Urothelium cell line (cell line): ENCODE data around the gene IQCF6.
"Not testable (repeated sequence)": the region's sequence is repeated elsewhere in the genome, so short reads cannot be mapped to it uniquely, and the experiment has no call there.

Experiments
- DNase-seq: peaks from one replicate; pipeline ENCODE4 v3.0.0; 2011; ENCODE audit warnings: low spot score, mixed read lengths
- FAIRE-seq: peaks from 2 replicates; lab custom pipeline; 2011; peaks lifted over from hg19 to GRCh38; lab: Jason Lieb, UNC

Gene IQCF6

GRCh38 chr3:51777985-51778384 is 1.1 kb downstream of the IQCF6 start:
- FAIRE-seq, result no peak
- no peak for DNase-seq

GRCh38 chr3:51773529-51774056 is 5.4 kb downstream of the IQCF6 start:
- no peak for FAIRE-seq
- no peak for DNase-seq

GRCh38 chr3:51759203-51759602 is 19.8 kb downstream of the IQCF6 start:
- FAIRE-seq, result no peak

GRCh38 chr3:51753763-51754750 is 25.0 kb downstream of the IQCF6 start:
- DNase-seq, FAIRE-seq: not testable (repeated sequence)

More at GRCh38 chr3:51759203-51759602, 19.8 kb downstream of the IQCF6 start:
- no peak for DNase-seq

- FAIRE-seq (no peak), DNase-seq (no peak)
Observed at GRCh38 chr3:51751287-51751686, 27.8 kb downstream of the IQCF6 start.

- FAIRE-seq (no peak), DNase-seq (no peak)
Observed at GRCh38 chr3:51750878-51751277, 28.2 kb downstream of the IQCF6 start.

- no peak for DNase-seq
- FAIRE-seq, result no peak
Observed at GRCh38 chr3:51748327-51748726, 30.7 kb downstream of the IQCF6 start.

GRCh38 chr3:51747840-51748239 is 31.2 kb downstream of the IQCF6 start:
- FAIRE-seq, result no peak
- DNase-seq, result no peak

GRCh38 chr3:51742978-51743377 is 36.1 kb downstream of the IQCF6 start:
- not testable (repeated sequence) for DNase-seq, FAIRE-seq

- not testable (repeated sequence) for DNase-seq, FAIRE-seq
Observed at GRCh38 chr3:51742320-51742719, 36.7 kb downstream of the IQCF6 start.

- no peak for FAIRE-seq
Observed at GRCh38 chr3:51739110-51739509, 39.9 kb downstream of the IQCF6 start.

GRCh38 chr3:51735950-51736349 is 43.1 kb downstream of the IQCF6 start:
- DNase-seq (no peak), FAIRE-seq (no peak)

More at GRCh38 chr3:51739110-51739509, 39.9 kb downstream of the IQCF6 start:
- no peak for DNase-seq

GRCh38 chr3:51735039-51735438 is 44.0 kb downstream of the IQCF6 start:
- FAIRE-seq, result no peak
- no peak for DNase-seq

GRCh38 chr3:51734572-51734907 is 44.5 kb downstream of the IQCF6 start:
- no peak for DNase-seq
- no peak for FAIRE-seq

- peak; percentile 30 for FAIRE-seq
Observed at GRCh38 chr3:51733859-51734571, 45.0 kb downstream of the IQCF6 start.

GRCh38 chr3:51729042-51729633 is 49.9 kb downstream of the IQCF6 start:
- DNase-seq (no peak), FAIRE-seq (no peak)

More at GRCh38 chr3:51733859-51734571, 45.0 kb downstream of the IQCF6 start:
- DNase-seq, result no peak
